ENCODE results near the gene TMPRSS13. TPM values are rescaled to one million over a fixed set of nuclear protein-coding genes. Genes with fewer than 3 reads are reported as not detected.
"Not testable (repeated sequence)": the region's sequence is repeated elsewhere in the genome, so short reads cannot be mapped to it uniquely, and the experiment has no call there.

The TMPRSS13 gene
- under 1 TPM in 3 of 4 donors, not detected in 1; 0.13 to 0.67 (median 0.31) TPM for total RNA-seq

GRCh38 chr11:117929142-117929915 lies at the start of gene TMPRSS13:
TMPRSS13 (minus strand) TSS chr11:117929402; CDS start chr11:117929307, 95 bp downstream.
- no peaks in the 10 kb centered on the region for H3K36me3 ChIP-seq
- no peak for ATAC-seq
- no peaks in the 10 kb centered on the region for H3K27me3 ChIP-seq
- H3K4me1 ChIP-seq: no peaks in the 10 kb centered on the region
- no peak within 1 kb of the TSS for H3K27ac ChIP-seq
- no peaks in the 10 kb centered on the region for H3K9me3 ChIP-seq
- H3K4me3 ChIP-seq: no peak within 1 kb of the TSS
- TF ChIP-seq EP300 (IDR thresholded peaks at IDR 0.05) (no peak), CTCF (IDR thresholded peaks at IDR 0.05) (no peak), POLR2AphosphoS5 (IDR thresholded peaks at IDR 0.05) (no peak), POLR2A (IDR thresholded peaks at IDR 0.05) (no peak)
- WGBS, 2 donors (ENCODE audit: low coverage in 1 of 2): 46% methylated on average over 4 of the region's 13 CpGs; no CpG with 5 or more reads in 1 of the 2 donors

- H3K27ac ChIP-seq: no peak overlapping the region
- no peaks in the 10 kb centered on the region for H3K36me3 ChIP-seq
- TF ChIP-seq POLR2A (IDR thresholded peaks at IDR 0.05) (no peak), EP300 (IDR thresholded peaks at IDR 0.05) (no peak), CTCF (IDR thresholded peaks at IDR 0.05) (no peak), POLR2AphosphoS5 (IDR thresholded peaks at IDR 0.05) (no peak)
- no peak overlapping the region for H3K4me3 ChIP-seq
- no CpG with 5 or more reads among the region's 4 CpGs for WGBS, 2 donors (ENCODE audit: low coverage in 1 of 2)
- no peaks in the 10 kb centered on the region for H3K27me3 ChIP-seq
- H3K9me3 ChIP-seq: no peaks in the 10 kb centered on the region
- H3K4me1 ChIP-seq: no peaks in the 10 kb centered on the region
- ATAC-seq: no peak
Observed at GRCh38 chr11:117978991-117979390, 49.8 kb upstream of the TMPRSS13 start.

GRCh38 chr11:117978291-117978910 lies 49.2 kb upstream of the TMPRSS13 start:
- not testable (repeated sequence) for H3K4me3 ChIP-seq, H3K4me1 ChIP-seq, H3K27ac ChIP-seq, ATAC-seq, H3K9me3 ChIP-seq, H3K36me3 ChIP-seq, H3K27me3 ChIP-seq
- WGBS, 2 donors (ENCODE audit: low coverage in 1 of 2): 80% methylated on average over 1 of the region's 36 CpGs; no CpG with 5 or more reads in 1 of the 2 donors

GRCh38 chr11:117977612-117978264 lies 48.5 kb upstream of the TMPRSS13 start:
- ATAC-seq, H3K4me3 ChIP-seq, H3K9me3 ChIP-seq: not testable (repeated sequence)

GRCh38 chr11:117977029-117977428 lies 47.8 kb upstream of the TMPRSS13 start:
- no peak for ATAC-seq
- Histone ChIP-seq H3K4me1 (no peaks in the 10 kb centered on the region), H3K27me3 (peaks cover 9% of the 10 kb centered on the region), H3K27ac (no peak overlapping the region), H3K4me3 (no peak overlapping the region), H3K9me3 (no peaks in the 10 kb centered on the region), H3K36me3 (no peaks in the 10 kb centered on the region)
- 60 to 61% methylated on average over 1 to 2 of the region's 5 CpGs for WGBS, 2 donors (ENCODE audit: low coverage in 1 of 2)
- TF ChIP-seq POLR2AphosphoS5 (IDR thresholded peaks at IDR 0.05) (no peak), POLR2A (IDR thresholded peaks at IDR 0.05) (no peak), EP300 (IDR thresholded peaks at IDR 0.05) (no peak), CTCF (IDR thresholded peaks at IDR 0.05) (no peak)

More at GRCh38 chr11:117977612-117978264, 48.5 kb upstream of the TMPRSS13 start:
- H3K27me3 ChIP-seq, H3K27ac ChIP-seq, H3K4me1 ChIP-seq, H3K36me3 ChIP-seq: not testable (repeated sequence)
- 78% methylated on average over 9 of the region's 23 CpGs; no CpG with 5 or more reads in 1 of the 2 donors for WGBS, 2 donors (ENCODE audit: low coverage in 1 of 2)

Measured in gastroesophageal sphincter (tissue), 4 donors.